ENCODE data around the gene TMEM117.

DNA sequence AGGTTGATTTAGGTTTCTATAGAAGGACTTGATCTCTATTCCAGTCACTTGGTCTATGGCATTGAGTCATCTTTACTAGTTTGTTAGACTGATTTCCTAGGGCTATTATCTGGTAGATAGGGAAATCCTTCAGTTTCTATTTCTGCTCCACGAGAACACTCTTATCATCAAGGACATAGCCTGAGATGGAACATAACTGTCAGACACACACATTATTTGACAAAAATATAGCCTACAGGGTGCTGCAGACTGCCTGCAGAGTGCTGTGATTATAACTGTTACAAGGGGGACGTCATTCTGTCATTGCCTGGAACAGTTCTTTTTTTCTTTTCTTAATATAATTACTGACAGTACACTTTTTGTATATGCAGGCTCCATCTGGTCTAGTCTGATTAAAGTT lies 82.0 kb downstream of the TMEM117 start:
- TF ChIP-seq, protein P1, sequence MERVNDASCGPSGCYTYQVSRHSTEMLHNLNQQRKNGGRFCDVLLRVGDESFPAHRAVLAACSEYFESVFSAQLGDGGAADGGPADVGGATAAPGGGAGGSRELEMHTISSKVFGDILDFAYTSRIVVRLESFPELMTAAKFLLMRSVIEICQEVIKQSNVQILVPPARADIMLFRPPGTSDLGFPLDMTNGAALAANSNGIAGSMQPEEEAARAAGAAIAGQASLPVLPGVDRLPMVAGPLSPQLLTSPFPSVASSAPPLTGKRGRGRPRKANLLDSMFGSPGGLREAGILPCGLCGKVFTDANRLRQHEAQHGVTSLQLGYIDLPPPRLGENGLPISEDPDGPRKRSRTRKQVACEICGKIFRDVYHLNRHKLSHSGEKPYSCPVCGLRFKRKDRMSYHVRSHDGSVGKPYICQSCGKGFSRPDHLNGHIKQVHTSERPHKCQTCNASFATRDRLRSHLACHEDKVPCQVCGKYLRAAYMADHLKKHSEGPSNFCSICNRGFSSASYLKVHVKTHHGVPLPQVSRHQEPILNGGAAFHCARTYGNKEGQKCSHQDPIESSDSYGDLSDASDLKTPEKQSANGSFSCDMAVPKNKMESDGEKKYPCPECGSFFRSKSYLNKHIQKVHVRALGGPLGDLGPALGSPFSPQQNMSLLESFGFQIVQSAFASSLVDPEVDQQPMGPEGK (CRISPR knock-in tag; IDR thresholded peaks at IDR 0.05; ENCODE audit: borderline replicate concordance), result no peak
- TF ChIP-seq GLIS3 (CRISPR knock-in tag; IDR thresholded peaks at IDR 0.05) (no peak), ARNTL (CRISPR knock-in tag; IDR thresholded peaks at IDR 0.05; ENCODE audit: borderline replicate concordance, low read depth) (no peak), BACH2 (CRISPR knock-in tag; IDR thresholded peaks at IDR 0.05; ENCODE audit: borderline replicate concordance) (no peak)

All from SK-N-SH treated with all-trans-retinoic acid at 6 μM for 48 hours (cell line).